Stromal cell of bone marrow (primary cell): Measurements from ENCODE around the gene ARAP3.
A peak's percentile ranks its signal among the peaks of the same experiment; 100 is the strongest.
"Not testable (repeated sequence)": the region's sequence is repeated elsewhere in the genome, so short reads cannot be mapped to it uniquely, and the experiment has no call there.

ENCODE experiments used
- DNase-seq: peaks from one replicate; pipeline ENCODE4 v3.0.0-alpha.2; 2012; ENCODE audit warnings: low read depth

ARAP3 gene

GRCh38 chr5:141617682-141618029 is 64.4 kb downstream of the ARAP3 start:
- DNase-seq: no peak

- no peak for DNase-seq
These were observed 64.9 kb downstream of the ARAP3 start for GRCh38 chr5:141617128-141617527.

GRCh38 chr5:141615991-141616720 is 65.9 kb downstream of the ARAP3 start:
- DNase-seq: no peak

- DNase-seq: no peak
These were observed 68.7 kb downstream of the ARAP3 start for GRCh38 chr5:141613344-141613743.

- no peak for DNase-seq
These were observed 70.7 kb downstream of the ARAP3 start for GRCh38 chr5:141611289-141611688.

GRCh38 chr5:141609921-141610320 is 72.1 kb downstream of the ARAP3 start:
- DNase-seq: not testable (repeated sequence)

- DNase-seq: no peak
These were observed 73.0 kb downstream of the ARAP3 start for GRCh38 chr5:141609044-141609443.

- no peak for DNase-seq
These were observed 73.5 kb downstream of the ARAP3 start for GRCh38 chr5:141608557-141608956.

- DNase-seq: no peak
These were observed 74.0 kb downstream of the ARAP3 start for GRCh38 chr5:141608046-141608445.

- peak; percentile 84 for DNase-seq
These were observed 76.3 kb downstream of the ARAP3 start for GRCh38 chr5:141605523-141606277.

- DNase-seq: peak; percentile 95
These were observed 77.9 kb downstream of the ARAP3 start for GRCh38 chr5:141603923-141604717.
